Measurements from ENCODE around the gene BCL11A.

- TF ChIP-seq EZH2 (IDR thresholded peaks at IDR 0.05; ENCODE audit: insufficient read depth, poor library complexity, severe bottlenecking) (no peak), EZH2phosphoT487 (IDR thresholded peaks at IDR 0.05; ENCODE audit: insufficient read depth, low read depth) (no peak)
Measured at GRCh38 chr2:60447943-60448342, 105.5 kb downstream of the BCL11A start.

Measured in GM23248 (cell line).